GM21381 (cell line): ENCODE results near the gene PRTFDC1.
"Not testable (repeated sequence)": the region's sequence is repeated elsewhere in the genome, so short reads cannot be mapped to it uniquely, and the experiment has no call there.

Source experiments
- ATAC-seq: cut with Tn5 transposase; IDR thresholded peaks from one replicate; pipeline ENCODE4 v1.9.1; 2021; ENCODE audit warnings: mild to moderate bottlenecking, moderate library complexity; ENCODE audit not compliant: unreplicated experiment

PRTFDC1 gene

GRCh38 chr10:24849501-24850299, 102.7 kb downstream of the PRTFDC1 start:
- no peak for ATAC-seq

- no peak for ATAC-seq
These were observed 103.4 kb downstream of the PRTFDC1 start for GRCh38 chr10:24849051-24849450.

GRCh38 chr10:24848195-24848594, 104.2 kb downstream of the PRTFDC1 start:
- ATAC-seq: no peak

GRCh38 chr10:24847112-24848070, 105.0 kb downstream of the PRTFDC1 start:
- ATAC-seq: no peak

GRCh38 chr10:24844742-24845141, 107.7 kb downstream of the PRTFDC1 start:
- no peak for ATAC-seq

- no peak for ATAC-seq
These were observed 109.2 kb downstream of the PRTFDC1 start for GRCh38 chr10:24843256-24843655.

- no peak for ATAC-seq
These were observed 109.5 kb downstream of the PRTFDC1 start for GRCh38 chr10:24842856-24843255.

- no peak for ATAC-seq
These were observed 110.9 kb downstream of the PRTFDC1 start for GRCh38 chr10:24841530-24841929.

- no peak for ATAC-seq
These were observed 111.6 kb downstream of the PRTFDC1 start for GRCh38 chr10:24840784-24841183.

GRCh38 chr10:24837781-24838180, 114.6 kb downstream of the PRTFDC1 start:
- not testable (repeated sequence) for ATAC-seq

- no peak for ATAC-seq
These were observed 117.5 kb downstream of the PRTFDC1 start for GRCh38 chr10:24834869-24835268.

GRCh38 chr10:24826009-24826408, 126.4 kb downstream of the PRTFDC1 start:
- ATAC-seq: no peak

GRCh38 chr10:24825551-24825950, 126.9 kb downstream of the PRTFDC1 start:
- no peak for ATAC-seq

GRCh38 chr10:24824536-24824935, 127.9 kb downstream of the PRTFDC1 start:
- no peak for ATAC-seq

- ATAC-seq: no peak
These were observed 128.3 kb downstream of the PRTFDC1 start for GRCh38 chr10:24824124-24824523.

GRCh38 chr10:24822590-24822989, 129.8 kb downstream of the PRTFDC1 start:
- no peak for ATAC-seq

GRCh38 chr10:24821986-24822385, 130.4 kb downstream of the PRTFDC1 start:
- no peak for ATAC-seq

GRCh38 chr10:24816868-24817396, 135.5 kb downstream of the PRTFDC1 start:
- ATAC-seq: no peak

- no peak for ATAC-seq
These were observed 137.7 kb downstream of the PRTFDC1 start for GRCh38 chr10:24814568-24815313.

GRCh38 chr10:24813856-24814255, 138.6 kb downstream of the PRTFDC1 start:
- no peak for ATAC-seq

GRCh38 chr10:24806262-24806661, 146.1 kb downstream of the PRTFDC1 start:
- ATAC-seq: no peak
